GM10266 (cell line): ENCODE measurements around the gene NUDT16L1.

ENCODE experiments used
- DNase-seq: peaks from one replicate; pipeline ENCODE4 v3.0.0; 2012; ENCODE audit errors: extremely low spot score
- TF ChIP-seq, protein P1 (sequence below): IDR thresholded peaks from 2 replicates; pipeline ENCODE4 v1.5.1; 2012; ENCODE audit warnings: mild to moderate bottlenecking, low read depth; ENCODE audit not compliant: control insufficient read depth, insufficient read depth; ENCODE audit errors: missing control alignments

The NUDT16L1 gene

DNA sequence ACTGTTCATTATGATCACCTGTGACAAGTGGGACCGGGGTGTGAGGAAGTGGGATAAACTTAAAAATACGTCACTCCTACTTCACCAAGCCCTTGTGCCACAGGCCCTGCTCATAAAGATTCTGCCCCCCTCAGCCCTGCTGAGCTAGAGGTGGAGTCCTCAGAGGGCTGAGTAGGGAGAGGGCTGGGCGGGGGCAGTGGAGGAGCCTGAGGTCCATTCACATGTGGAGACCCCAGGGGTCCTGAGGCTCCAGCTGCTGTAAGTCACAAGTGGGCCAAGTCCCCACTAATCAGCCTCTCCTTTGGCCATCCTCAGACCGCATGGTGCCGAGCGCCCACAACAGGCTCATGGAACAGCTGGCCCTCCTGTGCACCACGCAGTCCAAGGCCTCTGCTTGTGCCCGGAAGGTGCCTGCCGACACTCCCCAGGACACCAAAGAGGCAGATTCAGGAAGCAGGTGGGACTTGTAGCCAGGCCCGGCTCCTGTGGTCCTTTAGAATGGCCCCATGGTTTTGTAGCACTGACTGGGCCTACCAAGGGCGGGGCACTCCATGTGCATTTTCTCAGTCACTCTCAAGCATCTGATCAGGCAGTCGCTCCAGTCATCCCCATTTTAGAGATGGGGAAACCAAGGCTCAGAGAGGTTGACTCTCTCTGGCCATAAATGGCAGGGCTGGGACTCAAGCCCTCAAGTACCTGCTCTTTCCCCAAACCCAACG, 51.4 kb downstream of the NUDT16L1 start:
- TF ChIP-seq, protein P1, sequence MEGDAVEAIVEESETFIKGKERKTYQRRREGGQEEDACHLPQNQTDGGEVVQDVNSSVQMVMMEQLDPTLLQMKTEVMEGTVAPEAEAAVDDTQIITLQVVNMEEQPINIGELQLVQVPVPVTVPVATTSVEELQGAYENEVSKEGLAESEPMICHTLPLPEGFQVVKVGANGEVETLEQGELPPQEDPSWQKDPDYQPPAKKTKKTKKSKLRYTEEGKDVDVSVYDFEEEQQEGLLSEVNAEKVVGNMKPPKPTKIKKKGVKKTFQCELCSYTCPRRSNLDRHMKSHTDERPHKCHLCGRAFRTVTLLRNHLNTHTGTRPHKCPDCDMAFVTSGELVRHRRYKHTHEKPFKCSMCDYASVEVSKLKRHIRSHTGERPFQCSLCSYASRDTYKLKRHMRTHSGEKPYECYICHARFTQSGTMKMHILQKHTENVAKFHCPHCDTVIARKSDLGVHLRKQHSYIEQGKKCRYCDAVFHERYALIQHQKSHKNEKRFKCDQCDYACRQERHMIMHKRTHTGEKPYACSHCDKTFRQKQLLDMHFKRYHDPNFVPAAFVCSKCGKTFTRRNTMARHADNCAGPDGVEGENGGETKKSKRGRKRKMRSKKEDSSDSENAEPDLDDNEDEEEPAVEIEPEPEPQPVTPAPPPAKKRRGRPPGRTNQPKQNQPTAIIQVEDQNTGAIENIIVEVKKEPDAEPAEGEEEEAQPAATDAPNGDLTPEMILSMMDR: no peak

DNA sequence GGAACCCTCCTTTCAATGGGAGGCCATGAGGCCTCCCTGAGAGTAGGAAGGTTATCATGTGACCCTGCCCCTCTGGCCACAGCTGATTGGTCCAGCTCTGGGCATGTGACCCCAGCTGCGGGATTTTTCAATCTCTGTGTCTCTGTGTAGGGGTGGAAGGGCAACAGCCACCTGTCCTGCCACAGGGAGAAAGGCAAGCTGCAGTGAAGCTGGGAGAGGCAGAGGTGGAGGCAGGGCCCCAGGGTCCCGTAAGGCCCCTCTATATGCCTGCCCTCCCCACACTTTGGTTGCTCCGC, 51.9 kb downstream of the NUDT16L1 start:
- TF ChIP-seq, protein P1: no peak

More for the DNA sequence above, 51.4 kb downstream of the NUDT16L1 start:
- DNase-seq: no peak

More for the DNA sequence above, 51.9 kb downstream of the NUDT16L1 start:
- no peak for DNase-seq
